GM23338 (cell line): Measurements from ENCODE around the gene FBXW8. TPM values are rescaled to one million over a fixed set of nuclear protein-coding genes. Genes with fewer than 3 reads are reported as not detected.

Experiments
- ATAC-seq: fragments of 200-7000 bp; cut with Tn5 transposase; 3 replicates; pipeline ENCODE4 v1.9.1; 2020
- DNase-seq: peaks from one replicate; pipeline ENCODE4 v3.0.0-alpha.2; 2015; ENCODE audit warnings: low spot score
- H2AFZ ChIP-seq: fragments of 200-600 bp; sonication (generic); 2 replicates; pipeline ENCODE4 v1.8.0; 2016; ENCODE audit warnings: antibody characterized with exemption, mild to moderate bottlenecking, moderate library complexity
- H3F3A ChIP-seq: fragments of 200-600 bp; sonication (generic); replicated peaks from 2 replicates; pipeline ENCODE4 v1.8.0; 2017; ENCODE audit warnings: antibody characterized with exemption, mixed run types, low read depth
- H3K27ac ChIP-seq: fragments of 200-600 bp; sonication (generic); 2 replicates; pipeline ENCODE4 v1.6.1; 2016; ENCODE audit warnings: low read depth
- H3K27me3 ChIP-seq: fragments of 200-600 bp; sonication (generic); 2 replicates; pipeline ENCODE4 v1.8.0; 2016; ENCODE audit warnings: mild to moderate bottlenecking, mixed run types, moderate library complexity; ENCODE audit not compliant: insufficient read depth
- H3K36me3 ChIP-seq: fragments of 200-600 bp; sonication (generic); 2 replicates; pipeline ENCODE4 v1.8.0; 2016; ENCODE audit warnings: mild to moderate bottlenecking; ENCODE audit not compliant: insufficient read depth
- H3K4me1 ChIP-seq: fragments of 200-600 bp; sonication (generic); 2 replicates; pipeline ENCODE4 v1.8.0; 2016; ENCODE audit warnings: mild to moderate bottlenecking, moderate library complexity; ENCODE audit not compliant: insufficient read depth
- H3K4me2 ChIP-seq: fragments of 200-600 bp; sonication (generic); 2 replicates; pipeline ENCODE4 v1.7.1; 2017; ENCODE audit warnings: mixed run types
- H3K4me3 ChIP-seq: fragments of 200-600 bp; sonication (generic); 2 replicates; pipeline ENCODE4 v1.6.1; 2016; ENCODE audit warnings: mixed run types
- H3K79me2 ChIP-seq: fragments of 200-600 bp; sonication (generic); replicated peaks from 2 replicates; pipeline ENCODE4 v1.8.0; 2017; ENCODE audit warnings: mild to moderate bottlenecking; ENCODE audit not compliant: insufficient read depth
- H3K9me2 ChIP-seq: fragments of 200-600 bp; sonication (generic); 2 replicates; pipeline ENCODE4 v1.8.0; 2017; ENCODE audit not compliant: insufficient read depth
- H4K20me1 ChIP-seq: fragments of 200-600 bp; sonication (generic); replicated peaks from 2 replicates; pipeline ENCODE4 v1.8.0; 2017; ENCODE audit warnings: mild to moderate bottlenecking; ENCODE audit not compliant: insufficient read depth
- H3K27ac Mint-ChIP-seq: 2 replicates; pipeline ENCODE4 v1.8.0; 2020; ENCODE audit warnings: inconsistent platforms, mild to moderate bottlenecking, moderate library complexity, mixed read lengths
- H3K27me3 Mint-ChIP-seq: 3 replicates; pipeline ENCODE4 v1.8.0; 2022; ENCODE audit warnings: low read depth, mild to moderate bottlenecking, moderate library complexity, mixed read lengths, inconsistent platforms; ENCODE audit not compliant: insufficient read depth, poor library complexity
- H3K36me3 Mint-ChIP-seq: 3 replicates; pipeline ENCODE4 v1.8.0; 2021; ENCODE audit warnings: low read depth, mild to moderate bottlenecking, inconsistent platforms, moderate library complexity, mixed read lengths
- H3K4me1 Mint-ChIP-seq: 3 replicates; pipeline ENCODE4 v1.8.0; 2020; ENCODE audit warnings: mild to moderate bottlenecking, inconsistent platforms, mixed read lengths
- H3K4me3 Mint-ChIP-seq: 3 replicates; pipeline ENCODE4 v1.8.0; 2021; ENCODE audit warnings: moderate library complexity, mild to moderate bottlenecking, inconsistent platforms, mixed read lengths
- H3K9me3 Mint-ChIP-seq: 3 replicates; pipeline ENCODE4 v1.8.0; 2020; ENCODE audit warnings: moderate library complexity, mild to moderate bottlenecking, inconsistent platforms, mixed read lengths
- CREB1 ChIP-seq: fragments of 250-450 bp; sonication (Bioruptor Pico); IDR thresholded peaks from 2 replicates; pipeline ENCODE4 v1.5.0; 2020; ENCODE audit warnings: low read depth, mild to moderate bottlenecking, moderate library complexity
- CTCF ChIP-seq, 2 experiments: fragments of 200-600 bp in 1 of 2; sonication (generic) in 1 of 2; conservative IDR thresholded peaks; 2 replicates each; pipeline versions ENCODE4 v1.5.1 to v1.6.1; 2016 to 2017; ENCODE audit warnings: antibody characterized with exemption in 2 of 2, low read depth in 2 of 2, mild to moderate bottlenecking in 2 of 2, moderate library complexity in 1 of 2
- ETS1 ChIP-seq: IDR thresholded peaks from 2 replicates; pipeline ENCODE4 v1.6.1; 2016; ENCODE audit warnings: antibody characterized with exemption
- EZH2 ChIP-seq: fragments of 200-600 bp; sonication (generic); IDR thresholded peaks from one replicate; pipeline ENCODE4 v1.8.0; 2017; ENCODE audit warnings: antibody characterized with exemption, mild to moderate bottlenecking, low read depth; ENCODE audit not compliant: unreplicated experiment
- EZH2phosphoT487 ChIP-seq: fragments of 200-600 bp; sonication (generic); IDR thresholded peaks from one replicate; pipeline ENCODE4 v1.8.1; 2018; ENCODE audit warnings: antibody characterized with exemption; ENCODE audit not compliant: unreplicated experiment
- JUNB ChIP-seq: IDR thresholded peaks from one replicate; pipeline ENCODE4 v1.6.1; 2016; ENCODE audit warnings: antibody characterized with exemption; ENCODE audit not compliant: unreplicated experiment
- POLR2AphosphoS5 ChIP-seq: IDR thresholded peaks from 2 replicates; pipeline ENCODE4 v1.6.1; 2016; ENCODE audit warnings: antibody characterized with exemption, low read depth
- STAT1 ChIP-seq: IDR thresholded peaks from one replicate; pipeline ENCODE4 v1.6.1; 2016; ENCODE audit warnings: antibody characterized with exemption; ENCODE audit not compliant: unreplicated experiment
- ZNF114 ChIP-seq: fragments of 250-450 bp; sonication (Bioruptor Pico); IDR thresholded peaks from 2 replicates; pipeline ENCODE4 v1.5.0; 2020; ENCODE audit warnings: mild to moderate bottlenecking, moderate library complexity
- ZNF331 ChIP-seq: fragments of 250-450 bp; sonication (Bioruptor Pico); IDR thresholded peaks from 2 replicates; pipeline ENCODE4 v1.5.0; 2020; ENCODE audit warnings: low read depth, mild to moderate bottlenecking, moderate library complexity
- polyA plus RNA-seq: library from polyadenylated mRNA; unstranded; fragments of >200 nt; fragmentation: Nextera tagmentation; extraction: Ambion mirVana; gene quantifications from 2 replicates; pipeline ENCODE4 v1.2.1, GENCODE V29; 2016
- total RNA-seq: library from RNA; depleted of rRNA; stranded (reverse); fragments of >200 nt; shearing (Covaris generic); gene quantifications from 2 replicates; pipeline ENCODE4 v1.2.3, GENCODE V29; 2014

The FBXW8 gene
- total and polyA plus RNA-seq, 2 experiments from 2014 or later = 4.6 to 13.9 TPM

GRCh38 chr12:117044311-117044710 lies 133.6 kb downstream of the FBXW8 start (continued):
- no peak for TF ChIP-seq ETS1

GRCh38 chr12:117044790-117045159 lies 134.0 kb downstream of the FBXW8 start:
- Histone ChIP-seq H3K4me1 (no peaks in the 10 kb centered on the region; the same call in 1 of the 2 replicates), H4K20me1 (no peaks in the 10 kb centered on the region), H3K27me3 (no peaks in the 10 kb centered on the region), H3K4me2 (no peak overlapping the region), H3F3A (no peaks in the 10 kb centered on the region), H2AFZ (no peak overlapping the region), H3K36me3 (no peaks in the 10 kb centered on the region), H3K9me2 (no peaks in the 10 kb centered on the region), H3K27ac (no peak overlapping the region), H3K79me2 (no peaks in the 10 kb centered on the region), H3K4me3 (no peak overlapping the region)
- H3K36me3 Mint-ChIP-seq = no peaks in the 10 kb centered on the region; the same call in 2 of the 3 replicates
- H3K4me1 Mint-ChIP-seq = peaks cover 37% of the 10 kb centered on the region
- no peak for DNase-seq
- TF ChIP-seq CTCF (conservative IDR thresholded peaks at IDR 0.05; ENCODE audit: low read depth in 2 of 2) (no peak), CREB1 (no peak), EZH2phosphoT487 (no peak), STAT1 (no peak), POLR2AphosphoS5 (no peak)
- no peaks in the 10 kb centered on the region for H3K9me3 Mint-ChIP-seq
- no peak overlapping the region for H3K4me3 Mint-ChIP-seq
- no peak overlapping the region; the same call in 1 of the 2 replicates for H3K27ac Mint-ChIP-seq
- ATAC-seq = no peak
- peaks cover 16% of the 10 kb centered on the region for H3K27me3 Mint-ChIP-seq

- Mint-ChIP-seq H3K9me3 (no peaks in the 10 kb centered on the region), H3K36me3 (no peaks in the 10 kb centered on the region; the same call in 2 of the 3 replicates), H3K4me1 (peaks cover 34% of the 10 kb centered on the region), H3K4me3 (no peak overlapping the region), H3K27me3 (peaks cover 16% of the 10 kb centered on the region), H3K27ac (no peak overlapping the region)
- no peak overlapping the region for H3K4me3 ChIP-seq
- H4K20me1 ChIP-seq = no peaks in the 10 kb centered on the region
- H2AFZ ChIP-seq = no peak overlapping the region
- no peaks in the 10 kb centered on the region; the same call in 1 of the 2 replicates for H3K4me1 ChIP-seq
- no peaks in the 10 kb centered on the region for H3K79me2 ChIP-seq
- H3K4me2 ChIP-seq = no peak overlapping the region
- no peaks in the 10 kb centered on the region for H3K9me2 ChIP-seq
- H3F3A ChIP-seq = no peaks in the 10 kb centered on the region
- H3K27me3 ChIP-seq = no peaks in the 10 kb centered on the region
- DNase-seq = no peak
- no peaks in the 10 kb centered on the region for H3K36me3 ChIP-seq
- no peak overlapping the region for H3K27ac ChIP-seq
- ATAC-seq = peak; percentile 25
- TF ChIP-seq JUNB (no peak), EZH2 (no peak), ZNF331 (CRISPR knock-in tag) (no peak), CTCF (conservative IDR thresholded peaks at IDR 0.05; ENCODE audit: low read depth in 2 of 2) (no peak), ZNF114 (no peak), POLR2AphosphoS5 (no peak)
These were observed 134.6 kb downstream of the FBXW8 start for GRCh38 chr12:117045160-117046010.
